H1 (cell line): ENCODE measurements around the gene UROS. TPM values are rescaled to one million over a fixed set of nuclear protein-coding genes. Genes with fewer than 3 reads are reported as not detected.

ENCODE experiments used
- CTBP2 ChIP-seq: IDR thresholded peaks from 2 replicates; pipeline ENCODE4 v1.7.0; 2011; ENCODE audit warnings: borderline replicate concordance, mild to moderate bottlenecking, moderate library complexity, mixed read lengths, low read length; ENCODE audit not compliant: insufficient read depth, insufficient read length
- polyA plus RNA-seq, 7 experiments: library from polyadenylated mRNA; depleted of rRNA in 3 of 7; stranded (reverse) in 5 of 7; unstranded in 2 of 7; fragments of >200 nt in 5 of 7; fragments of 200-250 nt in 2 of 7; gene quantifications; 1 replicate in 5 of 7; 2 replicates in 1 of 7; 4 replicates in 1 of 7; pipeline versions ENCODE4 v1.2.1 to v1.2.3, GENCODE V29; 2011 to 2013; ENCODE audit warnings: missing spikeins in 2 of 7, mixed read lengths in 2 of 7
- total RNA-seq: library from RNA; stranded (reverse); fragmentation: NEBNext Ultra II Directional; extraction: Animal tissue kit (Norgen Biotek cat#: 25700); gene quantifications from 2 replicates; pipeline ENCODE4 v1.2.1, GENCODE V29; 2021

Gene UROS
- total and polyA plus RNA-seq, 2 of the 8 experiments (the other 6 are each of a cell fraction or from before 2014, with no cell fraction given): 45.6 to 58.0 TPM

DNA sequence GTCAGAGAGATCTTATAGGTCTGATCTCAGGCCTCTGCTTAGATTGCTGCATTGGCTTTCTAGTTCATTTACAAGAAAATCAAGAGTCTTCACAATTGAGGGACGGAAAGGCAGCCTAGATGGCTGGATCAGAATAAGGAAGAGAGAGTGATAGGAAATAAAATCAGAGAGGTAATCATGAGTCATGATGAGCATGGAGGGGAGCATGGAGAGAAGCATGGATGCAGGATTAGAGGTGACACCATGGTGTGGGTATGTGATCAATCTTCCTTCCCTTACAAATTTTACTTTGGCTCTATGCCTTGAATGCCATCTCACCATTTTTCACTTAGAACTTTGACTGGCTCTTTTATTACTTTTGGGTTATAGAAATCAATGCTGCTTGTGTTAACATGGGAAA is 1.7 kb upstream of the UROS start (continued):
- no peak for TF ChIP-seq CTBP2
